Activated T-helper 9 cell treated with anti-CD3 and anti-CD28 coated beads, Interleukin-2, amount 50 U/mL, for 16 hours (primary cell): Measurements from ENCODE around the gene HOXB4.
A peak's percentile ranks its signal among the peaks of the same experiment; 100 is the strongest.
"Not testable (repeated sequence)": the region's sequence is repeated elsewhere in the genome, so short reads cannot be mapped to it uniquely, and the experiment has no call there.

Experiments used
- DNase-seq: peaks from one replicate; pipeline ENCODE4 v3.0.0-alpha.2; 2020; ENCODE audit warnings: low read depth

The HOXB4 gene

GRCh38 chr17:48546924-48547807, 31.0 kb downstream of the HOXB4 start:
- DNase-seq: no peak

GRCh38 chr17:48546137-48546923, 31.8 kb downstream of the HOXB4 start:
- DNase-seq: no peak

DNA sequence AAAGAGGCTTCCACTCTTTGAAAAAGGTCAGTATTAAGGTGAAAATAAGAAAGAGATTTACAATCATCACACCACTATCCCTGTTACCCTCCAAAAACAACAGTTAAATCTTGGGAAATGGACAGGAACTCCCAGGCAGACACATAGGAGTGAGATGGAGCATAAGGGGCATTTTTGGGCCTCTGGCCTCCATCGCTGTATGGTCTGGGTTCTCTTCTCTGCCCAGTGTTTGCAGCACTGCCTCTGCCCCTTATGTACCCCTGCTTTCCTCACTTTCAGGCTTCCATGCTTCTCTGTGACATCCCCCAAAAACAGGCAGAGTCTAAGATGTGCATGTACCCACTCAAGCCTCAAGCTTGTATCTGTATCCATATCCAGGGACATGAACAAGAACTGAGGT, 32.6 kb downstream of the HOXB4 start:
- no peak for DNase-seq

GRCh38 chr17:48545022-48545375, 33.2 kb downstream of the HOXB4 start, which contains the start of gene HOXB2:
Gene HOXB2, minus strand, starts transcription at chr17:48545109. Its CDS starts 198 bp downstream, at chr17:48544911.
- DNase-seq: no peak

DNA sequence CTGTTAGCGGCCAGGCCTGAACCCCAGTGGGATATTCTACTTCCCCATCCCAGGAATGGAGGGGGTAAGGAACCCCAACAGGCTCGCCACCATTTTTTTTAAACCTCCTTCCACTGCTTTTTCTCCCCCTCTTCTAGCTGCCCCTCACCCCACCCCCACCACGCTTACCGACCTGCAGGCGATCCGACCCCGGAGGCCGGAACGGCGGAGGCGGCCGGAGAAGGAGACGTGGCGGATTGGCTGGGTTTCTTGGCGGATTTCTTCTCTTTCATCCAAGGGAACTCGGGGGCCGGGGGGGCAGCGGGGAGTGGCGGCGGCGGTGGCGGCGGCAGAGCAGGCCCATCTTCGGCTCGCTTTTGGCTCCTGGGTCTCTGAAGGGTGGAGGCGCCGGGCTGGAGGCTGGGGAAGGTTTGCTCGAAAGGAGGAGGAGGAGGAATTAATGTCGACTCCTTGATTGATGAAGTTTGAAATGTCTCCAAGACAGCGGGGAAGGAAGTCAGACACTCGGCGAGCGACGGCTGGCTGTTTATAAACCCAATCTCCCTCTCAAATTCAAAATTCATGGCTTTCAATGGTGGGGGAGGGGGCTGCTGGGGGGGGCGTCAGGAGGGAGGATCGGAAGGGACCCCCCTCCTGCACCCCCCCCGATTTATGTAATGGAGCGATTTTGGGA, 33.7 kb downstream of the HOXB4 start:
- no peak for DNase-seq

DNA sequence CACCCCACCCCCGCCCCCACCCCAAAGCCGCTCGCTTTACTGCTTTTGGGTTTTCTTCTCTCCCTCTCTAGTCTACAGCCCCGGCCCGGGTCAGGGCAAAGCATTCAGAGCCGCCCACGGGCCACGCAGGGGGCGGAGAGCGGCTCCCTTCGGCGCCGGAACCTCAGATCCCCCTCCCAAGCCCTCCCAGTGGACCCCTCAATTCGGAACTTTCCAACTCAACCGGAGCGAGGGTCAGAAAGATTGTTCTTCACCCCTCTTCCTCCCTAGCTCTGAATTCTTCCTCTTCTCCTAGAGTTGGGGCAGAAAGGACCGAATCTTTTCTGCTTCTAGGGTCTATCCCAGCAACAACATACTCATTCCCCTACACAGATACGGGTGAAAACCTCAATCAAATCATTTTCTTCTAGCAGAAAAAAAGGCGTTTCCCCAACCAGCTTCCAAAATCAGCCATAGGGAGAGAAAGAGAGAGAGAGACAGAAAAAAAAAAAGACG, 34.2 kb downstream of the HOXB4 start:
- DNase-seq: no peak

DNA sequence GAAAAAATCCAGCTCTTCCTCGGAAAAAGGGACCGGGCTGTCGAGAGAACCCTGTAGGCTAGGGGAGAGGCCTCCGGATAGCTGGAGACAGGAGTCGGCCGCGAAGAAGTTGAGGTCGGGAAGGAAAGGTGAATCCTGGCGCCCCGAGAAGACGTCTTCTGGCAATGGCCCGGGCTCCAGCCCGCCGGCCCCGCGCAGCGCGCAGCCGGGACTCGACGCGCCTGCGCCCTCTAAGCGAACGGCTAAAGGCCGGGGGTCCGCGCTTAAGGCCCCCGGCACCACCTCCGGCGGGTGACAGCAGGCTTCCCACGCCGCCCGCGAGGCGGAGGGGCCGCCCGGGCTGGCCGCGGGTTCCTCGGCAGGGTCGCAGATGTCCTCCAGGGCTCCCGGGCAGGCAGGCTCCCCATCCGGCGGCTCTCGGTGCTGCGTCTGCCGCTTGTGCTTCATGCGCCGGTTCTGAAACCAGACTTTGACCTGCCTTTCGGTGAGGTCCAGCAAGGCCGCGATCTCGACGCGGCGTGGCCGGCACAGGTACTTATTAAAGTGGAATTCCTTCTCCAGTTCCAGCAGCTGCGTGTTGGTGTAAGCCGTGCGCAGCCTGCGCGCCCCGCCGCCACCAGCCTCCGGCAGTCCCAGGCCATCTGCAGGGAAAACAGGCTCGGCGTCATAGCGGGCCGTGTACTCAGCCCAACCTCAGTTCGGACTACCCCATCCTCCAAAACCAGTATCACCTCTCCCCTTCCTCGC, 34.9 kb downstream of the HOXB4 start:
- peak; percentile 28 for DNase-seq

- no peak for DNase-seq
Measured at GRCh38 chr17:48542698-48543106, 35.4 kb downstream of the HOXB4 start.

GRCh38 chr17:48542114-48542656, 36.0 kb downstream of the HOXB4 start:
- DNase-seq: no peak

DNA sequence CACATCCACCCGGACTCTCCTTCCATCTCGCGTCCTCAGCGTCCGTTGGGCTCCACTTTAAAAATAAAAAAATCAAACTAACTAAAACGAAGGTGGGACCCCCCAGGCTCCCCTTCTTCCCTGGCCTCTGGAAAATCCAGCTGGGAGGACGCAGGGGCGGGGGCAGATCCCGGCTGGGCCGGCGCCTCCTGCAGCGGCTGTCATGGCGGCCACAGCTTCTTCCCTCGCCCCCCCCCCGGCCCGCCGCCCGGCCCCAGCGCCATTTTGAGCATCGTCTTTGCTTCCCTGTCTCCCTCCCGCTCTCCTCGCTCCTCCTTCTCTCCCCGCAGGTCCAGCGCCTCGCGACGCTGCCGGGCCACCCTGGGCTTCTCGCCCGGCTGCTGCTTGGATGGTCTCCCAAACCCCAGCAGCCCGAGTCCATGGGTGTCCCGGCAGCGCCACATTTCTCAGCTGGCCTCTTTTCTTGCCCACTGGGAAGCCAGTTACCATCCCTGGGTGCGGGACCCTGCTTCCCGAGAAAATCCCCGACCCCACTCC, 36.5 kb downstream of the HOXB4 start:
- DNase-seq: no peak

DNA sequence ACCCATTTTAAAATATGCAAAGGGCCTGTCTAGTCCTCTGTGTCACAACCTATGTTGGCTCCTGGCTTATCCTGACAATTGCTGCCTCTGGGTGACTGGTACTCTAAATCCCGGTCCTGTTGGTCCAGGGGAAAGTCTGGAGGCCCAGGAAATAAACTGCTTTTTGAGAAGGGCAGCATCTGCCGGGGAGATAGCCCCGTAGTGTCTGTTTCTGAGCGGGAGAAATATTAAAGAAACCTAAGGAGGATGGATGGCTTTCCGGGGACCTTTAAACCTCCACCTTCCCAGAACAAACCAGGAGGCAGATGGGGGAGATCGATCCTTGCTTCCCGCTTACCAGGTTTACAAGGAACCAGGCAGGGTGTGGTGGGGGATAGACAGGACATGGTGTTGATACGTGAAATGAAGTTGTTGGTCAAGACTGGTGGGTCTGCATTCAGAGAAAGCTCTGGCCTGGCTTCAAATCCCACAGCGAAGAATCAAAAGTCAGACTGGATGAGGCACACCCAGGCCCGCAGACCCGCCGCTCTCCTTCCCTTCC, 37.0 kb downstream of the HOXB4 start:
- DNase-seq: no peak

- DNase-seq: no peak
Measured at GRCh38 chr17:48540213-48540612, 37.9 kb downstream of the HOXB4 start.

GRCh38 chr17:48539177-48539576, 39.0 kb downstream of the HOXB4 start:
- DNase-seq: no peak

- DNase-seq: no peak
Measured at GRCh38 chr17:48537316-48537715, 40.8 kb downstream of the HOXB4 start.

DNA sequence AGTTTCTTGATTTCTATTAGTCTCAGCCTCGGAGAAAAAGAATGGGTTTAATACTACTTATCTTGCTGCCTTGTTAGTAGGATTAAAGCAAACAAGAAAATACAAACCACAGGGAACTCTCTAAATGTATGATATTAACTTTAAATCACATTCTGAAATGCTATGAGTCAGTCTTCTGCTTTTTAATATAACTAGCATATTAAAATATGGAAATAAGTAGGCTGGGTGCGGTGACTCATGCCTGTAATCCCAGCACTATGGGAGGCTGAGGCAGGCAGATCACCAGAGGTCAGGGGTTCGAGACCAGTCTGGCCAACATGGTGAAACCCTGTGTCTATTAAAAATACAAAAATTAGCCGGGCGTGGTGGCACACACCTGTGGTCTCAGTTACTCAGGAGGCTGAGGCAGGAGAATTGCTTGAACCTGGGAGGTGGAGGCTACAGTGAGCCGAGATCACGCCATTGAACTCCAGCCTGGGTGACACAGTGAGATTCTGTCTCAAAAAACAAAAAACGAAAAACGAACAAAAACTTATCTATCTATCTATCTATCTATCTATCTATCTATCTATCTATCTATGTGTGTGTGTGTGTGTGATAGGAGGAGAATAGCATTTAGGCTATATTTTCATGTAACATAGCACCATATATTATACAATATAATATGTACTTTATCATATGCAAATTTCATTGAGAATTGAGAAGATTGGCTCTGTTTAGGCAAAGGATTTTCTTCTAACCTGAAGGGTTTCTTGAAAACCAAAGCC, 42.2 kb downstream of the HOXB4 start:
- not testable (repeated sequence) for DNase-seq

- DNase-seq: no peak
Measured at GRCh38 chr17:48532261-48532660, 45.9 kb downstream of the HOXB4 start.

GRCh38 chr17:48530887-48531272, 47.3 kb downstream of the HOXB4 start, which contains the start of gene HOXB1:
Gene HOXB1, minus strand, starts transcription at chr17:48531011. Its CDS starts 107 bp downstream, at chr17:48530904.
- DNase-seq: no peak

GRCh38 chr17:48530208-48530886, 47.8 kb downstream of the HOXB4 start:
- DNase-seq: no peak

- no peak for DNase-seq
Measured at GRCh38 chr17:48529683-48530009, 48.5 kb downstream of the HOXB4 start.
